HUDEP-2 (cell line): ENCODE data around the gene AIMP1.

ENCODE experiments used
- DNase-seq, 76 experiments: peaks; one replicate each; lab custom pipeline; 2025; ENCODE audit not compliant: unreplicated experiment in 76 of 76; lab: John Stamatoyannopoulos, UW

Gene AIMP1

GRCh38 chr4:106315968-106316772 is at the start of gene AIMP1, which contains the start of gene TBCK:
Gene AIMP1, plus strand, starts transcription at chr4:106316550. Its CDS starts 8,460 bp downstream, at chr4:106325010.
Gene TBCK, minus strand, starts transcription at chr4:106316209. Its CDS starts 7,249 bp downstream, at chr4:106308960.
- peak in 75 of 76 experiments; percentile 46 to 92 (median 78) for DNase-seq

- DNase-seq = no peak
Measured at GRCh38 chr4:106268786-106269185, 47.6 kb upstream of the AIMP1 start.

GRCh38 chr4:106269711-106270110 is 46.6 kb upstream of the AIMP1 start:
- DNase-seq = no peak

- no peak for DNase-seq
Measured at GRCh38 chr4:106270736-106271135, 45.6 kb upstream of the AIMP1 start.

- DNase-seq = no peak
Measured at GRCh38 chr4:106273831-106274230, 42.5 kb upstream of the AIMP1 start.

- no peak for DNase-seq
Measured at GRCh38 chr4:106277140-106277675, 39.1 kb upstream of the AIMP1 start.

- DNase-seq = no peak
Measured at GRCh38 chr4:106284227-106284626, 32.1 kb upstream of the AIMP1 start.

- no peak for DNase-seq
Measured at GRCh38 chr4:106286611-106287010, 29.7 kb upstream of the AIMP1 start.

- DNase-seq = no peak
Measured at GRCh38 chr4:106287353-106287969, 28.9 kb upstream of the AIMP1 start.

- DNase-seq = no peak
Measured at GRCh38 chr4:106289737-106290136, 26.6 kb upstream of the AIMP1 start.

- no peak for DNase-seq
Measured at GRCh38 chr4:106291678-106292077, 24.7 kb upstream of the AIMP1 start.

- no peak for DNase-seq
Measured at GRCh38 chr4:106294062-106294461, 22.3 kb upstream of the AIMP1 start.

- no peak for DNase-seq
Measured at GRCh38 chr4:106297245-106298035, 18.9 kb upstream of the AIMP1 start.

GRCh38 chr4:106299977-106300376 is 16.4 kb upstream of the AIMP1 start:
- DNase-seq = peak in 1 of 76 experiments; percentile 24

- no peak for DNase-seq
Measured at GRCh38 chr4:106301393-106302061, 14.8 kb upstream of the AIMP1 start.

- DNase-seq = no peak
Measured at GRCh38 chr4:106302062-106302438, 14.3 kb upstream of the AIMP1 start.

GRCh38 chr4:106303548-106304281 is 12.6 kb upstream of the AIMP1 start:
- DNase-seq = peak in 1 of 76 experiments; percentile 16

- no peak for DNase-seq
Measured at GRCh38 chr4:106304632-106305031, 11.7 kb upstream of the AIMP1 start.

- no peak for DNase-seq
Measured at GRCh38 chr4:106305435-106306055, 10.8 kb upstream of the AIMP1 start.
